Occipital lobe (tissue), 2 donors: ENCODE measurements around the gene TMEM38A. TPM values are rescaled to one million over a fixed set of nuclear protein-coding genes. Genes with fewer than 3 reads are reported as not detected.
"Not testable (repeated sequence)": the region's sequence is repeated elsewhere in the genome, so short reads cannot be mapped to it uniquely, and the experiment has no call there.

ENCODE experiments used
- DNase-seq: peaks from one replicate; lab custom pipeline; 2025; lab: John Stamatoyannopoulos, UW
- total RNA-seq: library from RNA; depleted of rRNA; stranded (reverse); fragments of >200 nt; gene quantifications from one replicate; pipeline ENCODE4 v1.2.3, GENCODE V29; 2014

TMEM38A gene
- total RNA-seq, 1 donor from 2014 or later: 8.4 TPM

- no peak for DNase-seq
These were observed 15.3 kb downstream of the TMEM38A start for GRCh38 chr19:16676101-16676798.

- no peak for DNase-seq
These were observed 16.1 kb downstream of the TMEM38A start for GRCh38 chr19:16677055-16677454.

- DNase-seq: no peak
These were observed 17.6 kb downstream of the TMEM38A start for GRCh38 chr19:16678498-16678897.

GRCh38 chr19:16679811-16680210, 18.9 kb downstream of the TMEM38A start:
- DNase-seq: no peak

- DNase-seq: no peak
These were observed 21.6 kb downstream of the TMEM38A start for GRCh38 chr19:16682539-16682938.

GRCh38 chr19:16684216-16684615, 23.3 kb downstream of the TMEM38A start:
- DNase-seq: no peak

- DNase-seq: no peak
These were observed 27.1 kb downstream of the TMEM38A start for GRCh38 chr19:16688084-16688483.

GRCh38 chr19:16698914-16699313, 38.0 kb downstream of the TMEM38A start:
- DNase-seq: peak; percentile 5

- DNase-seq: no peak
These were observed 41.2 kb downstream of the TMEM38A start for GRCh38 chr19:16702123-16702522.

GRCh38 chr19:16703677-16704076, 42.7 kb downstream of the TMEM38A start:
- DNase-seq: no peak

GRCh38 chr19:16710870-16711269, 49.9 kb downstream of the TMEM38A start:
- DNase-seq: not testable (repeated sequence)

- not testable (repeated sequence) for DNase-seq
These were observed 51.4 kb downstream of the TMEM38A start for GRCh38 chr19:16712295-16712694.

GRCh38 chr19:16714702-16715287, 53.9 kb downstream of the TMEM38A start:
- peak; percentile 11 for DNase-seq

GRCh38 chr19:16715611-16716010, 54.7 kb downstream of the TMEM38A start:
- no peak for DNase-seq

GRCh38 chr19:16721051-16721450, 60.1 kb downstream of the TMEM38A start:
- DNase-seq: no peak

GRCh38 chr19:16722591-16722990, 61.7 kb downstream of the TMEM38A start:
- no peak for DNase-seq

GRCh38 chr19:16726916-16727315, 66.0 kb downstream of the TMEM38A start:
- DNase-seq: no peak

- DNase-seq: not testable (repeated sequence)
These were observed 74.8 kb downstream of the TMEM38A start for GRCh38 chr19:16735650-16736266.

GRCh38 chr19:16736709-16737108, 75.8 kb downstream of the TMEM38A start:
- no peak for DNase-seq

- DNase-seq: no peak
These were observed 77.0 kb downstream of the TMEM38A start for GRCh38 chr19:16737911-16738310.

GRCh38 chr19:16739546-16739945, 78.6 kb downstream of the TMEM38A start:
- no peak for DNase-seq
